ENCODE results near the gene DHRS1.

- TF ChIP-seq EZH2 (IDR thresholded peaks at IDR 0.05; ENCODE audit: insufficient read depth, low read length), result no peak
- TF ChIP-seq, protein P1, sequence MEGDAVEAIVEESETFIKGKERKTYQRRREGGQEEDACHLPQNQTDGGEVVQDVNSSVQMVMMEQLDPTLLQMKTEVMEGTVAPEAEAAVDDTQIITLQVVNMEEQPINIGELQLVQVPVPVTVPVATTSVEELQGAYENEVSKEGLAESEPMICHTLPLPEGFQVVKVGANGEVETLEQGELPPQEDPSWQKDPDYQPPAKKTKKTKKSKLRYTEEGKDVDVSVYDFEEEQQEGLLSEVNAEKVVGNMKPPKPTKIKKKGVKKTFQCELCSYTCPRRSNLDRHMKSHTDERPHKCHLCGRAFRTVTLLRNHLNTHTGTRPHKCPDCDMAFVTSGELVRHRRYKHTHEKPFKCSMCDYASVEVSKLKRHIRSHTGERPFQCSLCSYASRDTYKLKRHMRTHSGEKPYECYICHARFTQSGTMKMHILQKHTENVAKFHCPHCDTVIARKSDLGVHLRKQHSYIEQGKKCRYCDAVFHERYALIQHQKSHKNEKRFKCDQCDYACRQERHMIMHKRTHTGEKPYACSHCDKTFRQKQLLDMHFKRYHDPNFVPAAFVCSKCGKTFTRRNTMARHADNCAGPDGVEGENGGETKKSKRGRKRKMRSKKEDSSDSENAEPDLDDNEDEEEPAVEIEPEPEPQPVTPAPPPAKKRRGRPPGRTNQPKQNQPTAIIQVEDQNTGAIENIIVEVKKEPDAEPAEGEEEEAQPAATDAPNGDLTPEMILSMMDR (IDR thresholded peaks at IDR 0.05; ENCODE audit: insufficient read depth, low read depth, low read length), result no peak
Observed at GRCh38 chr14:24309538-24310264, 10.1 kb upstream of the DHRS1 start, which contains the start of gene LTB4R2.

Measured in astrocyte (in vitro differentiated cells and primary cell).